H9 (cell line): Measurements from ENCODE around the gene UBE2B. TPM values are rescaled to one million over a fixed set of nuclear protein-coding genes. Genes with fewer than 3 reads are reported as not detected.

ENCODE experiments used
- DNase-seq: peaks from one replicate; pipeline ENCODE4 v3.0.0-alpha.2; 2017
- H2AFZ ChIP-seq: one replicate; pipeline ENCODE4 v1.6.1; 2013; ENCODE audit warnings: mild to moderate bottlenecking, low read length, control low read depth, moderate library complexity
- H2AK5ac ChIP-seq: 2 replicates; pipeline ENCODE4 v1.6.1; 2013; ENCODE audit warnings: low read length, control low read depth, mixed read lengths; ENCODE audit not compliant: insufficient read length
- H2BK120ac ChIP-seq: one replicate; pipeline ENCODE4 v1.6.1; 2013; ENCODE audit warnings: low read depth, mild to moderate bottlenecking, low read length, control low read depth, inconsistent platforms; ENCODE audit not compliant: poor library complexity, severe bottlenecking
- H2BK12ac ChIP-seq: 2 replicates; pipeline ENCODE4 v1.6.1; 2013; ENCODE audit warnings: low read length, control low read depth, mixed read lengths, low read depth; ENCODE audit not compliant: insufficient read length
- H2BK15ac ChIP-seq: 2 replicates; pipeline ENCODE4 v1.6.1; 2013; ENCODE audit warnings: low read depth, low read length, control low read depth
- H2BK20ac ChIP-seq: one replicate; pipeline ENCODE4 v1.6.1; 2013; ENCODE audit warnings: low read depth, mild to moderate bottlenecking, low read length, control low read depth, inconsistent platforms; ENCODE audit not compliant: poor library complexity, severe bottlenecking
- H2BK5ac ChIP-seq: 2 replicates; pipeline ENCODE4 v1.6.1; 2013; ENCODE audit warnings: low read length, control low read depth, mixed read lengths; ENCODE audit not compliant: insufficient read length
- H3K14ac ChIP-seq: 2 replicates; pipeline ENCODE4 v1.6.1; 2013; ENCODE audit warnings: low read length, control low read depth; ENCODE audit not compliant: insufficient read depth
- H3K18ac ChIP-seq: 2 replicates; pipeline ENCODE4 v1.6.1; 2013; ENCODE audit warnings: low read depth, mild to moderate bottlenecking, mixed read lengths, low read length, control low read depth; ENCODE audit not compliant: insufficient read length
- H3K23ac ChIP-seq: 2 replicates; pipeline ENCODE4 v1.6.1; 2013; ENCODE audit warnings: low read length, control low read depth, mixed read lengths, low read depth; ENCODE audit not compliant: insufficient read length
- H3K23me2 ChIP-seq: 2 replicates; pipeline ENCODE4 v1.6.1; 2013; ENCODE audit warnings: low read depth, mild to moderate bottlenecking, mixed read lengths, low read length, control low read depth; ENCODE audit not compliant: insufficient read length, poor library complexity, severe bottlenecking
- H3K27ac ChIP-seq: 2 replicates; pipeline ENCODE4 v1.5.1; 2013; ENCODE audit warnings: low read length, control low read depth, mixed read lengths, low read depth; ENCODE audit not compliant: insufficient read length
- H3K27me3 ChIP-seq: 2 replicates; pipeline ENCODE4 v1.6.1; 2013; ENCODE audit warnings: low read length, control low read depth, inconsistent platforms; ENCODE audit not compliant: insufficient read depth
- H3K4ac ChIP-seq: 2 replicates; pipeline ENCODE4 v1.6.1; 2013; ENCODE audit warnings: low read depth, mild to moderate bottlenecking, control low read depth, inconsistent platforms, low read length, moderate library complexity
- H3K4me1 ChIP-seq: 2 replicates; pipeline ENCODE4 v1.6.1; 2013; ENCODE audit warnings: low read length, control low read depth, inconsistent platforms; ENCODE audit not compliant: insufficient read depth
- H3K4me2 ChIP-seq: 2 replicates; pipeline ENCODE4 v1.6.1; 2013; ENCODE audit warnings: low read length, control low read depth, mixed read lengths; ENCODE audit not compliant: insufficient read length, insufficient read depth
- H3K56ac ChIP-seq: 2 replicates; pipeline ENCODE4 v1.6.1; 2013; ENCODE audit warnings: low read depth, mild to moderate bottlenecking, mixed read lengths, low read length, control low read depth; ENCODE audit not compliant: insufficient read length
- H3K79me1 ChIP-seq: 2 replicates; pipeline ENCODE4 v1.6.1; 2013; ENCODE audit warnings: low read depth, mild to moderate bottlenecking, moderate library complexity, low read length, control low read depth, inconsistent platforms; ENCODE audit not compliant: insufficient read depth, poor library complexity, severe bottlenecking
- H3K79me2 ChIP-seq: 2 replicates; pipeline ENCODE4 v1.6.1; 2013; ENCODE audit warnings: low read length, control low read depth, inconsistent platforms; ENCODE audit not compliant: insufficient read depth
- H3K9ac ChIP-seq: 2 replicates; pipeline ENCODE4 v1.6.1; 2013; ENCODE audit warnings: low read length, control low read depth, mixed read lengths; ENCODE audit not compliant: insufficient read length; ENCODE audit errors: extremely low read depth
- H3K9me3 ChIP-seq: one replicate; pipeline ENCODE4 v1.6.1; 2013; ENCODE audit warnings: low read depth, low read length, inconsistent platforms; ENCODE audit not compliant: control insufficient read depth
- H3T11ph ChIP-seq: one replicate; pipeline ENCODE4 v1.6.1; 2013; ENCODE audit warnings: mild to moderate bottlenecking, low read length, control low read depth, inconsistent platforms
- H4K20me1 ChIP-seq: one replicate; pipeline ENCODE4 v1.6.1; 2013; ENCODE audit not compliant: control insufficient read depth, insufficient read length, insufficient read depth
- H4K5ac ChIP-seq: 2 replicates; pipeline ENCODE4 v1.6.1; 2013; ENCODE audit warnings: low read depth, mild to moderate bottlenecking, mixed read lengths, low read length, control low read depth; ENCODE audit not compliant: insufficient read length
- H4K8ac ChIP-seq: replicated peaks from 2 replicates; pipeline ENCODE4 v1.6.1; 2013; ENCODE audit warnings: low read length, control low read depth, mixed read lengths, low read depth; ENCODE audit not compliant: insufficient read length
- H4K91ac ChIP-seq: 2 replicates; pipeline ENCODE4 v1.6.1; 2013; ENCODE audit warnings: low read depth, mild to moderate bottlenecking, moderate library complexity, mixed read lengths, low read length, control low read depth; ENCODE audit not compliant: insufficient read length
- H3K27ac Mint-ChIP-seq, 3 experiments: 2 replicates in 2 of 3; 3 replicates in 1 of 3; pipeline ENCODE4 v1.8.0; 2020 to 2021; ENCODE audit warnings: mixed read lengths in 3 of 3, mild to moderate bottlenecking in 1 of 3, moderate library complexity in 1 of 3
- H3K27me3 Mint-ChIP-seq: 2 replicates; pipeline ENCODE4 v1.8.0; 2021; ENCODE audit warnings: low read depth, mild to moderate bottlenecking, moderate library complexity, mixed read lengths
- H3K36me3 Mint-ChIP-seq, 3 experiments: 2 replicates in 2 of 3; 3 replicates in 1 of 3; pipeline ENCODE4 v1.8.0; 2020 to 2021; ENCODE audit warnings: low read depth in 3 of 3, mixed read lengths in 3 of 3; ENCODE audit not compliant: insufficient read depth in 1 of 3
- H3K4me1 Mint-ChIP-seq, 2 experiments: 2 replicates each; pipeline ENCODE4 v1.8.0; 2020; ENCODE audit warnings: mixed read lengths in 2 of 2
- H3K4me3 Mint-ChIP-seq, 2 experiments: 2 replicates in 1 of 2; 3 replicates in 1 of 2; pipeline ENCODE4 v1.8.0; 2020 to 2021; ENCODE audit warnings: mild to moderate bottlenecking in 2 of 2, mixed read lengths in 2 of 2, moderate library complexity in 1 of 2
- H3K9me3 Mint-ChIP-seq, 2 experiments: 2 replicates in 1 of 2; 3 replicates in 1 of 2; pipeline ENCODE4 v1.8.0; 2020; ENCODE audit warnings: mild to moderate bottlenecking in 2 of 2, mixed read lengths in 2 of 2, moderate library complexity in 1 of 2
- WGBS: extraction: QIAGEN DNeasy Blood & Tissue Kit; methylation state at CpG from one replicate; pipeline ENCODE4 v1.1.7; 2013; ENCODE audit warnings: missing lambda C conversion rate, low lambda C conversion rate, mixed read lengths; ENCODE audit not compliant: insufficient read length; ENCODE audit errors: extremely low coverage; 5-methylcytosine and 5-hydroxymethylcytosine counted together
- total RNA-seq: library from RNA; stranded (reverse); gene quantifications from 2 replicates; pipeline ENCODE4 v1.2.1, GENCODE V29; 2021
- TF ChIP-seq, protein P1 (sequence below): fragments of 200-600 bp; sonication (generic); conservative IDR thresholded peaks from 3 replicates; pipeline ENCODE4 v1.8.0; 2021; ENCODE audit warnings: antibody characterized with exemption, mild to moderate bottlenecking

Gene UBE2B
- total RNA-seq, 1 experiment from 2014 or later: 50.3 TPM

DNA sequence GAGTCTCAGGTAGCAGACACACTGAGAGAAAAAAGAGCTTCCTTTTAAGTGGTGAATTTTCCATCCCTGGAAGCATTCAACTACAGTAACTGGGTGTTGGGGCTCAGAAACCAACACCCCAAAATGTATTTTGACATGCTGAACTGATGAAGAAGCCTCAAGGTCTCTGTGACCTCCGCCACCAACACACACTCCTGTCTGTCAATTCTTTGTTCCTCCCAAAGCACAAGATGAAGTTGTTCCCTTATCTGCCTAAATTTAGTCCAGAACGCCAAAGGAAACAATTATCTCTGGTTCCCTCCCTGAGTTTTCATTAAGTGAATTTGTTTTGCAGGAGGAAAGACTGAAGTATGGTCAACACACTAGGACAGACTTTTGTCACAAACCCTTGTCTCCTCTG, 41.7 kb downstream of the UBE2B start:
- Histone ChIP-seq H3K79me2 (peaks cover 8% of the 10 kb centered on the region; the same call in 1 of the 2 replicates), H3K27me3 (no peaks in the 10 kb centered on the region), H2BK12ac (no peak overlapping the region), H3K79me1 (peaks cover 5% of the 10 kb centered on the region), H3K4me2 (no peak overlapping the region), H4K91ac (no peak overlapping the region), H2BK120ac (no peak overlapping the region), H2AK5ac (no peak overlapping the region), H3K9me3 (no peaks in the 10 kb centered on the region), H2BK20ac (no peak overlapping the region), H4K5ac (no peak overlapping the region), H3K56ac (no peak overlapping the region), H3K9ac (no peak overlapping the region), H3K18ac (no peak overlapping the region), H3K23ac (no peak overlapping the region), H3K23me2 (peaks cover 8% of the 10 kb centered on the region), H3K4me1 (no peaks in the 10 kb centered on the region; the same call in 1 of the 2 replicates), H3K27ac (no peak overlapping the region), H3K14ac (no peak overlapping the region), H2BK15ac (no peak overlapping the region), H4K20me1 (no peaks in the 10 kb centered on the region), H2AFZ (no peak overlapping the region), H3K4ac (no peak overlapping the region), H3T11ph (no peak overlapping the region), H4K8ac (no peak overlapping the region), H2BK5ac (no peak overlapping the region)
- Mint-ChIP-seq H3K27ac (no peak overlapping the region; a peak in 1 of 7 replicates), H3K9me3 (no peaks in the 10 kb centered on the region), H3K36me3 (peaks cover 6 to 16% (median 9%) of the 10 kb centered on the region in 3 experiments; a peak in 6 of 7 replicates), H3K4me1 (peaks cover 36 to 39% of the 10 kb centered on the region in 2 experiments), H3K4me3 (no peak overlapping the region), H3K27me3 (no peaks in the 10 kb centered on the region)
- TF ChIP-seq, protein P1, sequence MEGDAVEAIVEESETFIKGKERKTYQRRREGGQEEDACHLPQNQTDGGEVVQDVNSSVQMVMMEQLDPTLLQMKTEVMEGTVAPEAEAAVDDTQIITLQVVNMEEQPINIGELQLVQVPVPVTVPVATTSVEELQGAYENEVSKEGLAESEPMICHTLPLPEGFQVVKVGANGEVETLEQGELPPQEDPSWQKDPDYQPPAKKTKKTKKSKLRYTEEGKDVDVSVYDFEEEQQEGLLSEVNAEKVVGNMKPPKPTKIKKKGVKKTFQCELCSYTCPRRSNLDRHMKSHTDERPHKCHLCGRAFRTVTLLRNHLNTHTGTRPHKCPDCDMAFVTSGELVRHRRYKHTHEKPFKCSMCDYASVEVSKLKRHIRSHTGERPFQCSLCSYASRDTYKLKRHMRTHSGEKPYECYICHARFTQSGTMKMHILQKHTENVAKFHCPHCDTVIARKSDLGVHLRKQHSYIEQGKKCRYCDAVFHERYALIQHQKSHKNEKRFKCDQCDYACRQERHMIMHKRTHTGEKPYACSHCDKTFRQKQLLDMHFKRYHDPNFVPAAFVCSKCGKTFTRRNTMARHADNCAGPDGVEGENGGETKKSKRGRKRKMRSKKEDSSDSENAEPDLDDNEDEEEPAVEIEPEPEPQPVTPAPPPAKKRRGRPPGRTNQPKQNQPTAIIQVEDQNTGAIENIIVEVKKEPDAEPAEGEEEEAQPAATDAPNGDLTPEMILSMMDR: no peak
- WGBS: no CpG with 5 or more reads among the region's 2 CpGs
- no peak for DNase-seq
